ENCODE measurements around the gene CDCP1.
"Not testable (repeated sequence)": the region's sequence is repeated elsewhere in the genome, so short reads cannot be mapped to it uniquely, and the experiment has no call there.

The CDCP1 gene

DNA sequence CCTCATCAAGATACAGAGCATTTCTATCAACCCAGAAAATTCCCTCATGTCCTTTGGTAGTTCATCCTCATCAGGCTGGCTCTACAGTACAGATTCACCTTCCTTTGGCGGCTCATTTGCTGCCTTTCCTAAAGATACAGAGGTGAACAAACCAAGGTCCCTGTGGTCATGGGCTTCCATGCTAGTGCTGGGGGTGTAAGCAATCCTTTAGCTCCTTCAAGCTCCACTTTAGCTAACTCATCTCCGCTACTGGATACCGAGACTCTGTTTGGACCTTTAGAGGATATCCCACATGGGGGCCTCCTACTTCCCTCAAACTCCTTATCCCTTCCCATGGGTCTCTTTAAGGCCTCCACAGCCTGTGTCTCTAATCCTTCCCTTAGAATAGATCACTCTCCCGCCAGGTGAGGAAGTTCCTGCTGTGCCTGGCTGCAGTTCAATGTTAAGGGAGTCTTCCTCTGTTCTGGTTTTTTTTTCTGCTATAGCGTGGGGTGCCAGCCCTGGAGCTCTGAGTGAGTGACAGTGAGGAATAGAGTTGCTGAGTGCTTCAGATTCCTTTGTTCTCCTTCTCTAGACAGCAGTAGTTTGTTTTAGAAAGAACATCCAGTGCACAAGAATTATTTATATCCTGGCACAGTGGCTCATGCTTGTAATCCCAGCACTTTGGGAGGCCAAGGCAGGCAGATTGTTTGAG is 89.4 kb downstream of the CDCP1 start:
- H3K36me3 ChIP-seq (ENCODE audit: control insufficient read depth, insufficient read depth, low read length) = no peaks in the 10 kb centered on the region
- WGBS (ENCODE audit: insufficient coverage, insufficient read length) = no CpG with 5 or more reads among the region's 5 CpGs
- no peaks in the 10 kb centered on the region for H3K9me3 ChIP-seq (ENCODE audit: control insufficient read depth, insufficient read depth, low read length)
- no peak overlapping the region for H3K27ac ChIP-seq (ENCODE audit: low read length)
- no peak for DNase-seq (ENCODE audit: low read depth, low spot score)
- H3K27me3 ChIP-seq (ENCODE audit: control insufficient read depth, insufficient read depth, low read length) = peaks cover 14% of the 10 kb centered on the region; the same call in 1 of the 2 replicates
- 0 out of 2 replicates have a peak, but pooled peaks cover 1% of the 10 kb centered on the region for H3K4me1 ChIP-seq (ENCODE audit: control insufficient read depth, insufficient read depth, low read length)
- no peak overlapping the region for H3K4me3 ChIP-seq (ENCODE audit: low read length)

DNA sequence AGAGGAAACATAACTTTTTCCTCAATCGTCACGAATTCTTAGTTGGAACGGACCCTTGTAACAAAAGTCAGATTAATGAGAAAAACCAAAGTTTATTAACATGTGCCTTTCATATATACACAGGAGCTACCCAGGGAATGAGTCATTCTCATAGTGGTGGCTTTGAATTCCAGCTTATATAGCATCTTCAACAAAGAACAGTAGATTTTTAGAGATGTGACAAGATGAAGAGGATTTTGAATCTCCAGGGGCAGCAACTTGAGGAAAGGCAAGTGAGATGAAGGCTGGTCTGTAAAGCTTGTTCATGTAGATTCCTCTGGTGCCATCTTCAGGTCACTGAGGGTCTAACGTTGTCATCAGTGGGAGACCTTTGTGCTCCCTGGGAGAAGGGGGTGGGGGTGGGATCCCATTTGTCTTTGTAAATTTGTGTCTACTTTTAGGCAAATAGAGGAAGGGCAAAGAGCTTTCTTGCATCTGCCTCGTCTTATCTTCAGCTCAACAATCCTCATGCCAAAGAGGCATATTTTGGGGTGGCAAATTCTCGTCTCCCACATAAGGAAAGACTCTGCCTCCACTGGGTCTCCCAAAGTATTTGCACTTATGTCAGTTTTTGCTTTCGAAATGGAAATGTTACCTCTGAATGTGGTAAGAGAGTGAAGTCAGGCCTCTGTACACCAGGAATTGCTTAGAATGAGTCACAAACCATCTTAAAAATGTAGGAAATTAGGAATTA is 90.6 kb downstream of the CDCP1 start:
- no CpG with 5 or more reads among the region's 7 CpGs for WGBS (ENCODE audit: insufficient coverage, insufficient read length)
- 0 out of 2 replicates have a peak, but pooled peaks cover 1% of the 10 kb centered on the region for H3K4me1 ChIP-seq (ENCODE audit: control insufficient read depth, insufficient read depth, low read length)
- no peak for DNase-seq (ENCODE audit: low read depth, low spot score)
- H3K27ac ChIP-seq (ENCODE audit: low read length) = no peak overlapping the region
- H3K4me3 ChIP-seq (ENCODE audit: low read length) = no peak overlapping the region
- no peaks in the 10 kb centered on the region for H3K9me3 ChIP-seq (ENCODE audit: control insufficient read depth, insufficient read depth, low read length)
- peaks cover 14% of the 10 kb centered on the region; the same call in 1 of the 2 replicates for H3K27me3 ChIP-seq (ENCODE audit: control insufficient read depth, insufficient read depth, low read length)
- H3K36me3 ChIP-seq (ENCODE audit: control insufficient read depth, insufficient read depth, low read length) = no peaks in the 10 kb centered on the region

DNA sequence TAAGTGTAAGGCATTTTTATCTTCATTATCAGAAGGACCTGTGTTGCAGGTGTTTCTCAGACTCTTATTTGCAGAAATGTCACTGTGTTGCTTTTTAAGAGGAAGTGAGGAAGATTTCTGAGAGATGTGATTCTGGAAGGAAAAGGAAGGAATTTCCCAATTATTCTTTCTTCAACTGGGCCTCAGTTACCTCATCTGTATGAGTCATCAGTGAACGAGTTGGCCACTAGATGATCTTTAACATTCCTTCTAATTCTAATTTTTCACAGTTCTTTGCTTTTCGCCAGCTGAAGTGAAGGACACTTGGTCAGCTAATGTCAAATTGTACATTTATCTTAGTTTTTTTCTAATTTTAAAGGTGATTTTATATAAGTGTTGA is 91.2 kb downstream of the CDCP1 start:
- DNase-seq (ENCODE audit: low read depth, low spot score) = no peak
- no peaks in the 10 kb centered on the region for H3K9me3 ChIP-seq (ENCODE audit: control insufficient read depth, insufficient read depth, low read length)
- no peaks in the 10 kb centered on the region for H3K4me1 ChIP-seq (ENCODE audit: control insufficient read depth, insufficient read depth, low read length)
- no peak overlapping the region for H3K27ac ChIP-seq (ENCODE audit: low read length)
- H3K4me3 ChIP-seq (ENCODE audit: low read length) = no peak overlapping the region
- no peaks in the 10 kb centered on the region for H3K36me3 ChIP-seq (ENCODE audit: control insufficient read depth, insufficient read depth, low read length)
- peaks cover 14% of the 10 kb centered on the region for H3K27me3 ChIP-seq (ENCODE audit: control insufficient read depth, insufficient read depth, low read length)
- WGBS (ENCODE audit: insufficient coverage, insufficient read length) = no CpG with 5 or more reads among the region's 2 CpGs

DNA sequence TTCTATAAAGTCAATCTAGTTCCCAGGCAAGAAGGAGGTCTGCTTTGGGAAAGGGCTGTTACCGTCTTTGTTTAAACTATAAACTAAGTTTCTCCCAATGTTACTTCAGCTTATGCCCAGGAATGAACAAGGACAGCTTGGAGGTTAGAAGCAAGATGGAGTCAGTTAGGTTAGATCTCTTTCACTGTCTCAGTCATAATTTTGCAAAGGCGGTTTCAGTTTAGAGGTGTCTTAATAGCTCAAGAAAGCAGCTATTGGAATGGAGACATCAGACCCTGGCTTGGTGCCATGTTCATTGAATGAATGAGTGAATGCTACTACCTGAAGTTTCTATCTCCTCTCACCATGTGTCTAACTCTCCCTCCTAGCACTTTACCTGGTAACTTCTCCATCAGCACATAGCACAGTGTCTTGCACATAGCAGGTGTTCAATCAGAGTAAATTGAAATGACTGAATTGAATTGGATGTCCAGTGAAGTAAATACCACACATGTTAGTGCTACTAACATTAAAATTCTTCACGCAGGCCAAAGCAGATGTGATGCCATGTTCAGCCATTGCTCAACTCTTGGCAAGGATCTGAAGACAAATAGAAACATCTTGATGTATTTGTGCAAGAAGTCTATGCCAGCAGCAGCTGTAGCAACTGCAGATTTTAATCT is 91.9 kb downstream of the CDCP1 start:
- peaks cover 14% of the 10 kb centered on the region for H3K27me3 ChIP-seq (ENCODE audit: control insufficient read depth, insufficient read depth, low read length)

DNA sequence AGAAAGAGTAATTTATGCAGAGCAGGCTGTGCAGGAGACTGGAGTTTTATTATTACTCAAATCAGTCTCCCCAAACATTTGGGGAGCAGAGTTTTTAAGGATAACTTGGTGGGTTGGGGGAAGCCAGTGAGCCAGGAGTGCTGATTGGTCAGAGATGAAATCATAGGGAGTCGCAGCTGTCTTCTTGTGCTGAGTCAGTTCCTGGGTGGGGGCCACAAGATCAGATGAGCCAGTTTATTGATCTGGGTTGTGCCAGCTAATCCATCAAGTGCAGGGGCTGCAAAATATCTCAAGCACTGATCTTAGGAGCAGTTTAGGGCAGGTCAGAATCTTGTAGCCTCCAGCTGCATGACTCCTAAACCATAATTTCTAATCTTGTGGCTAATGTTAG is 92.4 kb downstream of the CDCP1 start:
- H3K27ac ChIP-seq (ENCODE audit: low read length); H3K4me1 ChIP-seq (ENCODE audit: control insufficient read depth, insufficient read depth, low read length); H3K9me3 ChIP-seq (ENCODE audit: control insufficient read depth, insufficient read depth, low read length); DNase-seq (ENCODE audit: low read depth, low spot score); H3K36me3 ChIP-seq (ENCODE audit: control insufficient read depth, insufficient read depth, low read length); H3K4me3 ChIP-seq (ENCODE audit: low read length): not testable (repeated sequence)
- H3K27me3 ChIP-seq (ENCODE audit: control insufficient read depth, insufficient read depth, low read length) = peaks cover 11% of the 10 kb centered on the region
- WGBS (ENCODE audit: insufficient coverage, insufficient read length) = no CpG with 5 or more reads among the region's 1 CpG

More for the DNA sequence above, 91.9 kb downstream of the CDCP1 start:
- H3K9me3 ChIP-seq (ENCODE audit: control insufficient read depth, insufficient read depth, low read length) = no peaks in the 10 kb centered on the region
- no peak overlapping the region for H3K27ac ChIP-seq (ENCODE audit: low read length)
- no peaks in the 10 kb centered on the region for H3K36me3 ChIP-seq (ENCODE audit: control insufficient read depth, insufficient read depth, low read length)
- DNase-seq (ENCODE audit: low read depth, low spot score) = no peak
- H3K4me3 ChIP-seq (ENCODE audit: low read length) = no peak overlapping the region
- H3K4me1 ChIP-seq (ENCODE audit: control insufficient read depth, insufficient read depth, low read length) = no peaks in the 10 kb centered on the region
- no CpG with 5 or more reads among the region's 3 CpGs for WGBS (ENCODE audit: insufficient coverage, insufficient read length)

DNA sequence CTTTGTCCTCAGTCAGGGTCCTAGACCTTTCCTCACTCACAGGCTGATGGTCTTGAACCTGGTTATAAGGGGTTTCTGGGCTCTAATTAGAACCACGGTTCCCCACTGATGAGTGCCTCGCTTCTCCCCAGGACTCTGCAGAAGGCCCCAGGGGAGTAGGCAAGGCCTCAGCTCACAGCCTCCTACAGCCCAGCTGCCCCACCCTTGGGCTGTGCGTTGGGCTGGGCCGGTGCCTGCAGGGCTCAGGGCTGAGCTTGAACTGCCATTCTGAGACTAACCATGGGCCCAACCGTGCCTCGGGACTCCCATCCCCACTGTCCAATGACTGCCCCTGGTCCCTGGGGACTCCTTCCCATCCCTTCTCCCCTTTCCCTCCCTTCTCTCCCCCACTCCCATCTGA is 94.5 kb downstream of the CDCP1 start:
- no peaks in the 10 kb centered on the region for H3K36me3 ChIP-seq (ENCODE audit: control insufficient read depth, insufficient read depth, low read length)
- H3K27me3 ChIP-seq (ENCODE audit: control insufficient read depth, insufficient read depth, low read length) = peaks cover 3% of the 10 kb centered on the region
- no peak overlapping the region for H3K27ac ChIP-seq (ENCODE audit: low read length)
- no peak overlapping the region for H3K4me3 ChIP-seq (ENCODE audit: low read length)
- DNase-seq (ENCODE audit: low read depth, low spot score) = no peak
- no CpG with 5 or more reads among the region's 6 CpGs for WGBS (ENCODE audit: insufficient coverage, insufficient read length)
- H3K4me1 ChIP-seq (ENCODE audit: control insufficient read depth, insufficient read depth, low read length) = no peaks in the 10 kb centered on the region
- no peaks in the 10 kb centered on the region for H3K9me3 ChIP-seq (ENCODE audit: control insufficient read depth, insufficient read depth, low read length)

DNA sequence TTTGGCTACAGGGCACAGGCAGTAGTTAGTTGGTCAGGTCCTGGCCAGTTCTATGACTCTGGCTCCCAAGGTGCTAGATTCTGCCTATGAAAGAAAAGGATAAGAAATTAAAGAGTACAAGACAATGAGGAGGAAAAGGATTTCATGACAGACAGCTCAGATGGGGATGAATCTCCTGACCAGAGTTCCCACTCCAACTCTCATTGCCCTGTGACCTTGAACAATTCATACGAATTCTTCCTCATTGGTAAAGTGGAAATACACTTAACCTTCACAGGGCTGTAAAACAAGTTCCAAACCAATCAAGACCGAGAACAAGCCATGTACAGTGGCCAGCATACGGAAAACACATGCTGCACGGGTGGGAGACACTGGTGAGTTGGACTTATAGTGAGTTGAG is 96.4 kb downstream of the CDCP1 start:
- WGBS (ENCODE audit: insufficient coverage, insufficient read length) = no CpG with 5 or more reads among the region's 4 CpGs
- Histone ChIP-seq H3K9me3 (ENCODE audit: control insufficient read depth, insufficient read depth, low read length) (no peaks in the 10 kb centered on the region), H3K36me3 (ENCODE audit: control insufficient read depth, insufficient read depth, low read length) (no peaks in the 10 kb centered on the region), H3K4me3 (ENCODE audit: low read length) (no peak overlapping the region), H3K27me3 (ENCODE audit: control insufficient read depth, insufficient read depth, low read length) (no peaks in the 10 kb centered on the region; the same call in 1 of the 2 replicates), H3K27ac (ENCODE audit: low read length) (no peak overlapping the region), H3K4me1 (ENCODE audit: control insufficient read depth, insufficient read depth, low read length) (no peaks in the 10 kb centered on the region)
- DNase-seq (ENCODE audit: low read depth, low spot score) = no peak

DNA sequence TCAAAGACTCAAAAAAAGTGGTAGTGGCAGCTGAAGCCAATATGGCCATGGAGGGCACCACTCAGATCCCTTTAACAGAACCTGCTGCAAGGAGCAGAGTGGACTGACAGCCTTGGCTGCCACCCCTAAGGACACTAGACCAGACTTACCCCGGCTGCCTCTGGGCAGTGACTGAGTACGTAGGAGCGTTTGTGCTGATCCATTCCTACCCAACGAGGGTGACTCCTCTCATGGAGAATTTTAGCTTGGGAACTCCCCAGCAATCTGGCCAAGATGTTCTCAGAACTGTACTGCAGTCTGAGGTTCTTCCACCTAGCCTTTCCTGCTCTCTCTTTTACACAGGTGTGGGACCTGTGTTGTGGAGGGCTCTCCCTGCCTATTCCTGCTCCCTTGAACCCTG is 97.9 kb downstream of the CDCP1 start:
- Histone ChIP-seq H3K4me3 (ENCODE audit: low read length) (no peak overlapping the region), H3K36me3 (ENCODE audit: control insufficient read depth, insufficient read depth, low read length) (no peaks in the 10 kb centered on the region), H3K27me3 (ENCODE audit: control insufficient read depth, insufficient read depth, low read length) (no peaks in the 10 kb centered on the region; the same call in 1 of the 2 replicates), H3K27ac (ENCODE audit: low read length) (no peak overlapping the region), H3K4me1 (ENCODE audit: control insufficient read depth, insufficient read depth, low read length) (no peaks in the 10 kb centered on the region), H3K9me3 (ENCODE audit: control insufficient read depth, insufficient read depth, low read length) (no peaks in the 10 kb centered on the region)
- DNase-seq (ENCODE audit: low read depth, low spot score) = no peak
- no CpG with 5 or more reads among the region's 4 CpGs for WGBS (ENCODE audit: insufficient coverage, insufficient read length)

DNA sequence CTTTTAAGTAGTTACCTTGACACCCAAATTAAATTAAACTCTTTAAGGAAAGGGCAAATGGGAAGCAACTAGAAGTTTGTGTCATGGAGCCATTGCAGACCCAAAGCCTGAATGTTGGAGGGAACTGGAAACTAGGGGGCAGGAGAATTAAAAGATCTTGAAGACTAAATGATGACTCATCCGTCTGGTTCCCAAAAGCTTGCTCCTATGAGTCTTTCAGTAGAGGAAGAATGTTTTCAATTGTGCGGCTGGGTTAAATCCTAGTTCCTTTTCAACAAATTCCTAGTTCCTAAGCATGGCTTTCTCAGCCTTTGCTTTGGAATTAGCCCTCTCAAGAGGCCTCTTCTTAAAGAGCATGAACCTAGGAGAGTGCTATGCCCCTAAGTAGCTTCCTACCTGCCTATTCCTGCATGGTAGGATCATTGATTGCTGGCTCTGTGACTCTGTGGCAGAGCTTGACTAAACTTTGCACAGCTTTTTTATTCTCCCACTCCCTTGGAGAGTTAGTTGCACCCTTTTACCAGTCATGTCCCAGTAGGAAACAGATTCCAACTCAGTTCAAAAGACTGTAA is 102.4 kb downstream of the CDCP1 start:
- no peak for DNase-seq (ENCODE audit: low read depth, low spot score)
- Histone ChIP-seq H3K27ac (ENCODE audit: low read length) (no peak overlapping the region), H3K9me3 (ENCODE audit: control insufficient read depth, insufficient read depth, low read length) (no peaks in the 10 kb centered on the region)

DNA sequence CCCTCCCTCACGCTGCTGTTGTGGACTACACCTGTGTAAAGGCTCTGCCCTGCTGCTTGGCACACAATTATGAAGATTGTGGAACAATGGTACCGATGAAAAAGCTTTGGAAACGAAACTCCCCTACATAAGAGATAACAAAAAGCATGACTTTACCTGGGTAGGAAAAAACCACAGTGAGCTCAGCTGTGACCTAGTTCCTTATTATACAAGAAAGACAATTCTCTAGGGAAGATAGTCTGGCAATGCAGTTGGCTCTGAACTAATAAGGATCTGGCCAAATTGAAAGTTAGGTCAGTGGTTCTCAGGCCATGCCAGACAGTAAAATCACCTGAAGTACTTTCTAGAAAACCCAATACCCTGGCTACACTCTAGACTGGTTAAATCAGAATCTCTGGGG is 104.0 kb downstream of the CDCP1 start:
- H3K9me3 ChIP-seq (ENCODE audit: control insufficient read depth, insufficient read depth, low read length) = no peaks in the 10 kb centered on the region
- H3K27me3 ChIP-seq (ENCODE audit: control insufficient read depth, insufficient read depth, low read length) = no peaks in the 10 kb centered on the region; the same call in 1 of the 2 replicates
- no peak for DNase-seq (ENCODE audit: low read depth, low spot score)
- no peak overlapping the region for H3K27ac ChIP-seq (ENCODE audit: low read length)
- no peaks in the 10 kb centered on the region for H3K4me1 ChIP-seq (ENCODE audit: control insufficient read depth, insufficient read depth, low read length)
- H3K4me3 ChIP-seq (ENCODE audit: low read length) = no peak overlapping the region
- no CpG with 5 or more reads among the region's 3 CpGs for WGBS (ENCODE audit: insufficient coverage, insufficient read length)
- H3K36me3 ChIP-seq (ENCODE audit: control insufficient read depth, insufficient read depth, low read length) = no peaks in the 10 kb centered on the region

More for the DNA sequence above, 102.4 kb downstream of the CDCP1 start:
- Histone ChIP-seq H3K27me3 (ENCODE audit: control insufficient read depth, insufficient read depth, low read length) (no peaks in the 10 kb centered on the region), H3K36me3 (ENCODE audit: control insufficient read depth, insufficient read depth, low read length) (no peaks in the 10 kb centered on the region), H3K4me3 (ENCODE audit: low read length) (no peak overlapping the region), H3K4me1 (ENCODE audit: control insufficient read depth, insufficient read depth, low read length) (no peaks in the 10 kb centered on the region)
- no CpG with 5 or more reads among the region's 2 CpGs for WGBS (ENCODE audit: insufficient coverage, insufficient read length)

All from iPS DF 6.9 (cell line).